Activated CD4-positive, CD25-positive, alpha-beta regulatory T cell treated with anti-CD3 and anti-CD28 coated beads, Interleukin-2, amount 50 U/mL, for 24 hours (primary cell): ENCODE data around the gene SENP5.
"Not testable (repeated sequence)": the region's sequence is repeated elsewhere in the genome, so short reads cannot be mapped to it uniquely, and the experiment has no call there.

ENCODE experiments used
- ATAC-seq, 2 donors: fragments of 150-1000 bp; cut with Tn5 transposase; one replicate each; pipeline ENCODE4 v1.10.0; 2021; ENCODE audit warnings: mild to moderate bottlenecking in 1 of 2, moderate library complexity in 1 of 2

The SENP5 gene

GRCh38 chr3:196944037-196944790 lies 76.5 kb downstream of the SENP5 start:
- ATAC-seq: not testable (repeated sequence)

- no peak for ATAC-seq
Measured at GRCh38 chr3:196947136-196947859, 79.6 kb downstream of the SENP5 start.

- no peak for ATAC-seq
Measured at GRCh38 chr3:196947860-196948441, 80.2 kb downstream of the SENP5 start.

- ATAC-seq: no peak
Measured at GRCh38 chr3:196948442-196949284, 80.9 kb downstream of the SENP5 start.

- ATAC-seq: no peak
Measured at GRCh38 chr3:196949285-196949619, 81.5 kb downstream of the SENP5 start.

GRCh38 chr3:196949750-196950149 lies 82.0 kb downstream of the SENP5 start:
- ATAC-seq: no peak

- no peak for ATAC-seq
Measured at GRCh38 chr3:196951371-196951770, 83.7 kb downstream of the SENP5 start.

GRCh38 chr3:196954832-196955231 lies 87.1 kb downstream of the SENP5 start:
- no peak for ATAC-seq

GRCh38 chr3:196962108-196962929 lies 94.6 kb downstream of the SENP5 start:
- ATAC-seq: no peak

GRCh38 chr3:196962930-196963630 lies 95.4 kb downstream of the SENP5 start:
- ATAC-seq: no peak

- ATAC-seq: no peak
Measured at GRCh38 chr3:196963631-196963953, 95.9 kb downstream of the SENP5 start.

- ATAC-seq: no peak
Measured at GRCh38 chr3:196965112-196965803, 97.5 kb downstream of the SENP5 start.

- ATAC-seq: no peak
Measured at GRCh38 chr3:196965804-196966173, 98.1 kb downstream of the SENP5 start.

GRCh38 chr3:196966526-196967401 lies 99.0 kb downstream of the SENP5 start:
- no peak for ATAC-seq

GRCh38 chr3:196967412-196968232 lies 99.9 kb downstream of the SENP5 start:
- no peak for ATAC-seq

- ATAC-seq: peak; percentile 76 to 77
Measured at GRCh38 chr3:196968233-196969133, 100.8 kb downstream of the SENP5 start, which contains the start of gene PIGZ. Gene PIGZ (minus strand): TSS chr3:196968833. CDS start chr3:196952031, 16,802 bp downstream.

GRCh38 chr3:196969134-196969659 lies 101.5 kb downstream of the SENP5 start:
- ATAC-seq: peak; percentile 47 to 52
